Lower leg skin (tissue), 3 donors: ENCODE results near the gene EEF1AKMT3.

Experiments used
- POLR2A ChIP-seq, 2 donors: fragments of 450-650 bp; IDR thresholded peaks; one replicate each; pipeline ENCODE4 v1.6.1; 2016 to 2017; ENCODE audit warnings: antibody characterized with exemption in 2 of 2, mild to moderate bottlenecking in 1 of 2, moderate library complexity in 1 of 2
- TF ChIP-seq, protein P1 (sequence below), 3 donors: fragments of 450-650 bp; IDR thresholded peaks; one replicate each; pipeline ENCODE4 v1.5.1; 2016; ENCODE audit warnings: antibody characterized with exemption in 3 of 3, mild to moderate bottlenecking in 3 of 3, moderate library complexity in 2 of 3

DNA sequence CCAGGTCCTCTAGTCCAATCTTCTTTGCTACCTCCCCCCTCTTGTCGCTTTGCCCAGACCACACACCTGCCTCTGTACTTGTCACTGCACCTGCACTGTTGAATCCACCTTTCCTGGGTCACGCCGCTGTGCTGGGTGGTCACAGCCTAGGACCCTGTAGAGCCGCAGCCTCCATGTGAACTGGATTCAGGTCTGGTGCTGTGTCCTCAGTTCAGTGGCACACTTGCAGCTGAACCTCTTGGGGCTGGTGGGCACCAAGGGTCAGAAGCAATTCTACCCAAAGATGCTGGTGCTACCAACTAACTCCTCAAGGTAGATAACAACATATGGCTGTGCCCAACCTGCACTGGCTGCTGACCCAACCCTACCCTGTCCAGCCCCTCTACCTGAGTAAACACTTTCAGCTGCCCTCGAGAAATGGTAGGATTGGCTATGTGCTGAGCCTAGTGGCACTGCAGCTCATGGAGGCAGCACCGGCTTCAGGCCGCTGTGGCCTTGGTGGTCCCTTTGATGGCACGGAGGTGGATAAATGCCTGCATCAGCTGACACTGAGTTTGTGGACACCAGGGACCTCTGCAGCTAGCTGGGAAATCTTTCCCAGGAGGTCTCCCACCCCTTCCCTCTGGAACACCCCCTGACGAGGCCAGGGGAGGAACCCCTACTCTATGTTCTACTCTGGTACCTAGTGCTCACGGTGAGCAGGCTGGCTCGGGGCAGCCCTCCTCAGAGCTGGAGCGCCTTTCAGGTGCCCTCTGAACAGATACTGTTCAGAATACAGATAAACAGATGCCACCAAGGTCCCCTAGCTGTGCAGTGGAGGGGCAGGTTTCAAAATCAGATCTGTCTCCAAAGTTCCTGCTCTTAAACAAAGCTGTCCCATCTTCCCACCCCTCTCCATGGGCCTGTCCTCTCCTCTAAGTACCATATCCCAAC lies 48.1 kb upstream of the EEF1AKMT3 start:
- TF ChIP-seq POLR2A (IDR thresholded peaks at IDR 0.05), result no peak
- TF ChIP-seq, protein P1, sequence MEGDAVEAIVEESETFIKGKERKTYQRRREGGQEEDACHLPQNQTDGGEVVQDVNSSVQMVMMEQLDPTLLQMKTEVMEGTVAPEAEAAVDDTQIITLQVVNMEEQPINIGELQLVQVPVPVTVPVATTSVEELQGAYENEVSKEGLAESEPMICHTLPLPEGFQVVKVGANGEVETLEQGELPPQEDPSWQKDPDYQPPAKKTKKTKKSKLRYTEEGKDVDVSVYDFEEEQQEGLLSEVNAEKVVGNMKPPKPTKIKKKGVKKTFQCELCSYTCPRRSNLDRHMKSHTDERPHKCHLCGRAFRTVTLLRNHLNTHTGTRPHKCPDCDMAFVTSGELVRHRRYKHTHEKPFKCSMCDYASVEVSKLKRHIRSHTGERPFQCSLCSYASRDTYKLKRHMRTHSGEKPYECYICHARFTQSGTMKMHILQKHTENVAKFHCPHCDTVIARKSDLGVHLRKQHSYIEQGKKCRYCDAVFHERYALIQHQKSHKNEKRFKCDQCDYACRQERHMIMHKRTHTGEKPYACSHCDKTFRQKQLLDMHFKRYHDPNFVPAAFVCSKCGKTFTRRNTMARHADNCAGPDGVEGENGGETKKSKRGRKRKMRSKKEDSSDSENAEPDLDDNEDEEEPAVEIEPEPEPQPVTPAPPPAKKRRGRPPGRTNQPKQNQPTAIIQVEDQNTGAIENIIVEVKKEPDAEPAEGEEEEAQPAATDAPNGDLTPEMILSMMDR (IDR thresholded peaks at IDR 0.05), result no peak
